ENCODE measurements around the gene NHLH2.

Gene NHLH2

GRCh38 chr1:115862403-115862802 is 21.5 kb upstream of the NHLH2 start:
- Mint-ChIP-seq H3K9me3 (no peaks in the 10 kb centered on the region), H3K4me3 (no peak overlapping the region), H3K4me1 (ENCODE audit: low read depth) (peaks cover 9% of the 10 kb centered on the region), H3K27ac (no peak overlapping the region), H3K36me3 (ENCODE audit: low read depth) (no peaks in the 10 kb centered on the region), H3K27me3 (peaks cover 4% of the 10 kb centered on the region)
- intact Hi-C loops (cut with micrococcal nuclease): no loop called here

GRCh38 chr1:115854005-115854404 is 13.1 kb upstream of the NHLH2 start:
- H3K9me3 Mint-ChIP-seq: peaks cover 9% of the 10 kb centered on the region
- H3K36me3 Mint-ChIP-seq (ENCODE audit: low read depth): no peaks in the 10 kb centered on the region
- no peak overlapping the region for H3K27ac Mint-ChIP-seq
- H3K4me3 Mint-ChIP-seq: no peak overlapping the region
- H3K27me3 Mint-ChIP-seq: peaks cover 16% of the 10 kb centered on the region
- intact Hi-C loops (cut with micrococcal nuclease): no loop called here
- H3K4me1 Mint-ChIP-seq (ENCODE audit: low read depth): no peaks in the 10 kb centered on the region

GRCh38 chr1:115850937-115851336 is 10.0 kb upstream of the NHLH2 start:
- intact Hi-C loops (cut with micrococcal nuclease): no loop called here
- H3K36me3 Mint-ChIP-seq (ENCODE audit: low read depth): no peaks in the 10 kb centered on the region
- no peak overlapping the region for H3K4me3 Mint-ChIP-seq
- H3K4me1 Mint-ChIP-seq (ENCODE audit: low read depth): no peaks in the 10 kb centered on the region
- H3K9me3 Mint-ChIP-seq: peaks cover 9% of the 10 kb centered on the region
- H3K27me3 Mint-ChIP-seq: peaks cover 23% of the 10 kb centered on the region
- H3K27ac Mint-ChIP-seq: no peak overlapping the region

GRCh38 chr1:115847787-115848186 is 6.9 kb upstream of the NHLH2 start:
- H3K36me3 Mint-ChIP-seq (ENCODE audit: low read depth): no peaks in the 10 kb centered on the region
- H3K9me3 Mint-ChIP-seq: peaks cover 15% of the 10 kb centered on the region
- H3K27me3 Mint-ChIP-seq: peaks cover 32% of the 10 kb centered on the region
- no peaks in the 10 kb centered on the region for H3K4me1 Mint-ChIP-seq (ENCODE audit: low read depth)
- no peak overlapping the region for H3K4me3 Mint-ChIP-seq
- intact Hi-C loops (cut with micrococcal nuclease): no loop called here
- H3K27ac Mint-ChIP-seq: no peak overlapping the region

GRCh38 chr1:115842948-115843347 is 2.0 kb upstream of the NHLH2 start:
- Mint-ChIP-seq H3K36me3 (ENCODE audit: low read depth) (no peaks in the 10 kb centered on the region), H3K27me3 (peaks cover 60% of the 10 kb centered on the region), H3K27ac (no peak overlapping the region), H3K4me1 (ENCODE audit: low read depth) (peaks cover 17% of the 10 kb centered on the region), H3K4me3 (no peak overlapping the region), H3K9me3 (peaks cover 6% of the 10 kb centered on the region)
- intact Hi-C loops (cut with micrococcal nuclease): no loop called here

- Mint-ChIP-seq H3K36me3 (ENCODE audit: low read depth) (no peaks in the 10 kb centered on the region), H3K9me3 (peaks cover 6% of the 10 kb centered on the region), H3K4me3 (peak overlapping the region; percentile 73), H3K27me3 (peaks cover 68% of the 10 kb centered on the region), H3K4me1 (ENCODE audit: low read depth) (peaks cover 22% of the 10 kb centered on the region), H3K27ac (no peak overlapping the region)
- intact Hi-C loops (cut with micrococcal nuclease): no loop called here
These were observed 1.2 kb downstream of the NHLH2 start for GRCh38 chr1:115839679-115840237.

- Mint-ChIP-seq H3K4me3 (peak overlapping the region; percentile 73), H3K27me3 (peaks cover 68% of the 10 kb centered on the region), H3K27ac (no peak overlapping the region), H3K36me3 (ENCODE audit: low read depth) (no peaks in the 10 kb centered on the region), H3K9me3 (peaks cover 2% of the 10 kb centered on the region), H3K4me1 (ENCODE audit: low read depth) (peaks cover 24% of the 10 kb centered on the region)
- intact Hi-C loops (cut with micrococcal nuclease): no loop called here
These were observed 1.8 kb downstream of the NHLH2 start for GRCh38 chr1:115839029-115839678.

GRCh38 chr1:115838431-115839028 is 2.4 kb downstream of the NHLH2 start:
- Mint-ChIP-seq H3K36me3 (ENCODE audit: low read depth) (no peaks in the 10 kb centered on the region), H3K9me3 (no peaks in the 10 kb centered on the region), H3K27ac (no peak overlapping the region), H3K4me3 (peak overlapping the region; percentile 73), H3K27me3 (peaks cover 70% of the 10 kb centered on the region), H3K4me1 (ENCODE audit: low read depth) (peaks cover 27% of the 10 kb centered on the region)
- intact Hi-C loops (cut with micrococcal nuclease): no loop called here

GRCh38 chr1:115837740-115838421 is 3.0 kb downstream of the NHLH2 start:
- intact Hi-C loops (cut with micrococcal nuclease): no loop called here
- no peak overlapping the region for H3K27ac Mint-ChIP-seq
- peaks cover 29% of the 10 kb centered on the region for H3K4me1 Mint-ChIP-seq (ENCODE audit: low read depth)
- no peaks in the 10 kb centered on the region for H3K36me3 Mint-ChIP-seq (ENCODE audit: low read depth)
- no peaks in the 10 kb centered on the region for H3K9me3 Mint-ChIP-seq
- peak overlapping the region; percentile 61 for H3K4me3 Mint-ChIP-seq
- H3K27me3 Mint-ChIP-seq: peaks cover 67% of the 10 kb centered on the region

GRCh38 chr1:115837341-115837739 is 3.6 kb downstream of the NHLH2 start:
- Mint-ChIP-seq H3K9me3 (no peaks in the 10 kb centered on the region), H3K27ac (no peak overlapping the region), H3K4me3 (no peak overlapping the region), H3K36me3 (ENCODE audit: low read depth) (no peaks in the 10 kb centered on the region), H3K27me3 (peaks cover 62% of the 10 kb centered on the region), H3K4me1 (ENCODE audit: low read depth) (peaks cover 34% of the 10 kb centered on the region)
- intact Hi-C loops (cut with micrococcal nuclease): no loop called here

GRCh38 chr1:115833856-115834255 is 7.1 kb downstream of the NHLH2 start:
- Mint-ChIP-seq H3K9me3 (no peaks in the 10 kb centered on the region), H3K27me3 (peaks cover 36% of the 10 kb centered on the region), H3K4me3 (no peak overlapping the region), H3K27ac (no peak overlapping the region), H3K4me1 (ENCODE audit: low read depth) (peaks cover 37% of the 10 kb centered on the region), H3K36me3 (ENCODE audit: low read depth) (no peaks in the 10 kb centered on the region)
- intact Hi-C loops (cut with micrococcal nuclease): no loop called here

- no peaks in the 10 kb centered on the region for H3K36me3 Mint-ChIP-seq (ENCODE audit: low read depth)
- H3K27ac Mint-ChIP-seq: no peak overlapping the region
- H3K27me3 Mint-ChIP-seq: peaks cover 25% of the 10 kb centered on the region
- H3K9me3 Mint-ChIP-seq: no peaks in the 10 kb centered on the region
- H3K4me1 Mint-ChIP-seq (ENCODE audit: low read depth): peaks cover 36% of the 10 kb centered on the region
- intact Hi-C loops (cut with micrococcal nuclease): no loop called here
- no peak overlapping the region for H3K4me3 Mint-ChIP-seq
These were observed 8.3 kb downstream of the NHLH2 start for GRCh38 chr1:115832651-115833050.

GRCh38 chr1:115830963-115831362 is 10.0 kb downstream of the NHLH2 start:
- Mint-ChIP-seq H3K36me3 (ENCODE audit: low read depth) (no peaks in the 10 kb centered on the region), H3K9me3 (no peaks in the 10 kb centered on the region), H3K4me1 (ENCODE audit: low read depth) (peaks cover 50% of the 10 kb centered on the region), H3K27ac (no peak overlapping the region), H3K4me3 (no peak overlapping the region), H3K27me3 (peaks cover 15% of the 10 kb centered on the region)
- intact Hi-C loops (cut with micrococcal nuclease): no loop called here

- intact Hi-C loops (cut with micrococcal nuclease): no loop called here
- peaks cover 53% of the 10 kb centered on the region for H3K4me1 Mint-ChIP-seq (ENCODE audit: low read depth)
- peaks cover 13% of the 10 kb centered on the region for H3K27me3 Mint-ChIP-seq
- no peak overlapping the region for H3K27ac Mint-ChIP-seq
- no peaks in the 10 kb centered on the region for H3K36me3 Mint-ChIP-seq (ENCODE audit: low read depth)
- no peak overlapping the region for H3K4me3 Mint-ChIP-seq
- H3K9me3 Mint-ChIP-seq: no peaks in the 10 kb centered on the region
These were observed 11.0 kb downstream of the NHLH2 start for GRCh38 chr1:115829947-115830346.

Data from dendritic cell treated with granulocyte-macrophage colony-stimulating factor and Interleukin-4, amounts not matched to agents 40 ng/mL and 50 ng/mL, for 4 days (primary cell).